ENCODE data around the gene UBE3B. TPM values are rescaled to one million over a fixed set of nuclear protein-coding genes. Genes with fewer than 3 reads are reported as not detected.

UBE3B gene
- total RNA-seq, 1 experiment from 2014 or later, result 38.4 TPM

DNA sequence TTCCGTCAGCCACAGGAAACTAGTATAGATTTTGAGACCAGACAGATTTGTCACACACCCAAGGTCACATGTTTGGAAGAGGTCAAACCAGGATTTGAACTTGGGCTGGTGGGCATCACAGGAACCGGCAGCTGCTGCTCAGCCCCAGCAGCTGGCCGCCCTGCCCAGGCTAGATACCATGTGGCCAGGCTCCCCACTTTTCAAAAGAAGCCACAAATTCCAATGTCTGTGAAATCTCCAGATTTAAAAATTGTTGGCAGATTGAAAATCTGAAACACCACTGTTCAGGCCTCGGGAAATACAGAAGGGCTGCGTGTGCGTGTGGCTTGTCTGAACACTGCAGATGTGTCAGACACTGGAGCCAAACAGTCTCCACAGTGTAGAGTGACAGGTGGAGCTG lies 65.4 kb downstream of the UBE3B start:
- no peaks in the 10 kb centered on the region for H3K36me3 ChIP-seq (ENCODE audit: control insufficient read depth, insufficient read depth, low read length)
- no peak overlapping the region for H3K4me3 Mint-ChIP-seq (ENCODE audit: unreplicated experiment)
- H3K4me3 ChIP-seq (ENCODE audit: low read depth, low read length), result no peak overlapping the region
- no peak overlapping the region for H3K27ac Mint-ChIP-seq (ENCODE audit: unreplicated experiment)
- no peaks in the 10 kb centered on the region for H3K27me3 ChIP-seq (replicated peaks; ENCODE audit: control insufficient read depth, insufficient read depth, low read length)
- no peaks in the 10 kb centered on the region for H3K4me1 Mint-ChIP-seq (ENCODE audit: low read depth, unreplicated experiment)
- no peaks in the 10 kb centered on the region for H3K36me3 Mint-ChIP-seq (ENCODE audit: insufficient read depth, unreplicated experiment)
- TF ChIP-seq, protein P1, sequence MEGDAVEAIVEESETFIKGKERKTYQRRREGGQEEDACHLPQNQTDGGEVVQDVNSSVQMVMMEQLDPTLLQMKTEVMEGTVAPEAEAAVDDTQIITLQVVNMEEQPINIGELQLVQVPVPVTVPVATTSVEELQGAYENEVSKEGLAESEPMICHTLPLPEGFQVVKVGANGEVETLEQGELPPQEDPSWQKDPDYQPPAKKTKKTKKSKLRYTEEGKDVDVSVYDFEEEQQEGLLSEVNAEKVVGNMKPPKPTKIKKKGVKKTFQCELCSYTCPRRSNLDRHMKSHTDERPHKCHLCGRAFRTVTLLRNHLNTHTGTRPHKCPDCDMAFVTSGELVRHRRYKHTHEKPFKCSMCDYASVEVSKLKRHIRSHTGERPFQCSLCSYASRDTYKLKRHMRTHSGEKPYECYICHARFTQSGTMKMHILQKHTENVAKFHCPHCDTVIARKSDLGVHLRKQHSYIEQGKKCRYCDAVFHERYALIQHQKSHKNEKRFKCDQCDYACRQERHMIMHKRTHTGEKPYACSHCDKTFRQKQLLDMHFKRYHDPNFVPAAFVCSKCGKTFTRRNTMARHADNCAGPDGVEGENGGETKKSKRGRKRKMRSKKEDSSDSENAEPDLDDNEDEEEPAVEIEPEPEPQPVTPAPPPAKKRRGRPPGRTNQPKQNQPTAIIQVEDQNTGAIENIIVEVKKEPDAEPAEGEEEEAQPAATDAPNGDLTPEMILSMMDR (IDR thresholded peaks at IDR 0.05; ENCODE audit: insufficient read depth in 1 of 2, low read depth in 1 of 2, low read length in 1 of 2, severe bottlenecking in 1 of 2, unreplicated experiment in 1 of 2), result no peak
- H3K9me3 Mint-ChIP-seq (ENCODE audit: unreplicated experiment), result no peaks in the 10 kb centered on the region
- ChIA-PET CTCF (no interaction called here), POLR2A (no interaction called here)
- H3K27me3 Mint-ChIP-seq (ENCODE audit: insufficient read depth, unreplicated experiment), result peaks cover 4% of the 10 kb centered on the region
- no peaks in the 10 kb centered on the region for H3K9me3 ChIP-seq
- no TSS peak for BruUV-seq (replicated peaks)
- no peaks in the 10 kb centered on the region for H3K4me1 ChIP-seq
- intact Hi-C loops (cut with micrococcal nuclease; ENCODE audit: unreplicated experiment), result no loop called here
- DNase-seq, result no peak

DNA sequence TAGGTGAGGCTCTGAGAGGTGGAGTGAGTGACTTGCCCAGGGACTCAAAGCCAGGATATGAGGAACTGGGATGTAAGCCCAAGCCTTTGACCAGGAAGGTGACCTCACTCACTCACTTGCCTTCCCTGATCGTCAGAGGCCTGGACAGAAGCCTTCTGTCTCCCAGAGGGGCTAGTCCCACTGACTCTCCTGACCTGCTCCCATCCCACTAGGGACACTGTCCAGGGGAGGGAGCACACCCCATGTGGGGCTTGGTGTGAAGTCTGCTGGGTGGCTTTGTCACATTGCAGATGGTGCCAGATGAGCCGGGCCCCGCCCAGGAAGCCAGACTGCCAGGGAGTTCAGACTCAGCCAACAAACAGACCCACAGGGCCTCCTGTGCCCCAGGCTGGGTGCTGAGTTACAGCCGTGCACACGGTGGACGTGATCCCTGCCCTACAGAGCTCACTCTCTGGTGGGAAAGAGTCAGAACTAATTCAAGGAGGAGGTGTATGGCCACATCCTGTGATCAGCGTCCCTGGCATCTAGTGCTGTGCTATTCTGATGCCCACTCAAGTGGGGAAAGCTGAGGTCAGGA lies 67.6 kb downstream of the UBE3B start:
- no peak for DNase-seq
- Histone ChIP-seq H3K36me3 (ENCODE audit: control insufficient read depth, insufficient read depth, low read length) (no peaks in the 10 kb centered on the region), H3K4me3 (ENCODE audit: low read depth, low read length) (no peak overlapping the region), H3K4me1 (no peaks in the 10 kb centered on the region), H3K27me3 (replicated peaks; ENCODE audit: control insufficient read depth, insufficient read depth, low read length) (no peaks in the 10 kb centered on the region), H3K9me3 (no peaks in the 10 kb centered on the region)
- CTCF ChIA-PET, result interaction anchor here (0.9 kb wide), 1 partner anchor 113 kb away, joined by 3 read pairs; no protein-coding TSS in a partner anchor
- Mint-ChIP-seq H3K4me3 (ENCODE audit: unreplicated experiment) (no peak overlapping the region), H3K9me3 (ENCODE audit: unreplicated experiment) (no peaks in the 10 kb centered on the region), H3K36me3 (ENCODE audit: insufficient read depth, unreplicated experiment) (no peaks in the 10 kb centered on the region), H3K4me1 (ENCODE audit: low read depth, unreplicated experiment) (no peaks in the 10 kb centered on the region), H3K27ac (ENCODE audit: unreplicated experiment) (no peak overlapping the region), H3K27me3 (ENCODE audit: insufficient read depth, unreplicated experiment) (peaks cover 4% of the 10 kb centered on the region)
- POLR2A ChIA-PET, result no interaction called here
- TF ChIP-seq, protein P1 (IDR thresholded peaks at IDR 0.05; ENCODE audit: insufficient read depth in 1 of 2, low read depth in 1 of 2, low read length in 1 of 2, severe bottlenecking in 1 of 2, unreplicated experiment in 1 of 2), result no peak
- BruUV-seq (replicated peaks), result no TSS peak
- intact Hi-C loops (cut with micrococcal nuclease; ENCODE audit: unreplicated experiment), result no loop called here

DNA sequence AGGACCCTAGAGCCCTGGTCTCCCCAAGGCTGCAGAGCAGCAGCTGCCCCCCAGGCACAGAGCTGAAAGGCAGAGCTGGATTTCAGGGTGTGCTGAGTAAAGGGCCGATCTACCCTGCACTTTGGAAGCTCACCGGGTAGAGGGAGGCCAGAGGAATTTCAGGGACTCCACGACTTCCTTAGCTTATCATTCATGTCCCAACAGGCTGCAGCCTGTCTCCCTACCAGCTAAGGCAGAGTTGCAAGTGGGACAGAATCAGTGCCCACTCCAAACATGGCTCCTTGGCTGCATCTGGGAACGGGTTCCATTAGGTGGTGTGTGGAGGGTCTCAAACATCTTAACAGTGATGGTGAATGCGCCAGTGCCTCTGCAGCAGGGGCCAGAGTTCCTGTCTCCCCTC lies 68.4 kb downstream of the UBE3B start:
- no TSS peak for BruUV-seq (replicated peaks)

More for the DNA sequence above, 68.4 kb downstream of the UBE3B start:
- H3K4me3 ChIP-seq (ENCODE audit: low read depth, low read length), result no peak overlapping the region
- H3K4me3 Mint-ChIP-seq (ENCODE audit: unreplicated experiment), result no peak overlapping the region
- no peak overlapping the region for H3K27ac Mint-ChIP-seq (ENCODE audit: unreplicated experiment)
- intact Hi-C loops (cut with micrococcal nuclease; ENCODE audit: unreplicated experiment), result no loop called here
- H3K27me3 ChIP-seq (replicated peaks; ENCODE audit: control insufficient read depth, insufficient read depth, low read length), result no peaks in the 10 kb centered on the region
- POLR2A ChIA-PET, result no interaction called here
- H3K9me3 Mint-ChIP-seq (ENCODE audit: unreplicated experiment), result no peaks in the 10 kb centered on the region
- CTCF ChIA-PET, result interaction anchor here (0.9 kb wide), 1 partner anchor 113 kb away, joined by 3 read pairs; no protein-coding TSS in a partner anchor
- no peaks in the 10 kb centered on the region for H3K4me1 ChIP-seq
- TF ChIP-seq, protein P1 (IDR thresholded peaks at IDR 0.05; ENCODE audit: insufficient read depth in 1 of 2, low read depth in 1 of 2, low read length in 1 of 2, severe bottlenecking in 1 of 2, unreplicated experiment in 1 of 2), result no peak
- no peak for DNase-seq
- no peaks in the 10 kb centered on the region for H3K36me3 ChIP-seq (ENCODE audit: control insufficient read depth, insufficient read depth, low read length)
- no peaks in the 10 kb centered on the region for H3K4me1 Mint-ChIP-seq (ENCODE audit: low read depth, unreplicated experiment)
- H3K36me3 Mint-ChIP-seq (ENCODE audit: insufficient read depth, unreplicated experiment), result no peaks in the 10 kb centered on the region
- H3K9me3 ChIP-seq, result no peaks in the 10 kb centered on the region
- H3K27me3 Mint-ChIP-seq (ENCODE audit: insufficient read depth, unreplicated experiment), result peaks cover 4% of the 10 kb centered on the region

Data from Caco-2 (cell line).